Kidney epithelial cell (primary cell): Measurements from ENCODE around the gene ZNF32. TPM values are rescaled to one million over a fixed set of nuclear protein-coding genes. Genes with fewer than 3 reads are reported as not detected.

ENCODE experiments used
- DNase-seq: peaks from one replicate; pipeline ENCODE4 v3.0.0-alpha.2; 2010; ENCODE audit warnings: low read depth
- H3K27me3 ChIP-seq: 2 replicates; pipeline ENCODE4 v1.6.0; 2011; ENCODE audit warnings: low read length; ENCODE audit not compliant: control insufficient read depth, insufficient read depth
- H3K36me3 ChIP-seq: 2 replicates; pipeline ENCODE4 v1.5.1; 2011; ENCODE audit warnings: low read length; ENCODE audit not compliant: control insufficient read depth, insufficient read depth
- H3K4me3 ChIP-seq: 2 replicates; pipeline ENCODE4 v1.5.1; 2011; ENCODE audit warnings: low read depth, mild to moderate bottlenecking, control low read depth, low read length
- CTCF ChIP-seq: IDR thresholded peaks from 2 replicates; pipeline ENCODE4 v1.5.1; 2011; ENCODE audit warnings: mild to moderate bottlenecking, moderate library complexity, low read length, control low read depth, inconsistent platforms; ENCODE audit not compliant: insufficient read depth, poor library complexity, severe bottlenecking
- total RNA-seq: library from RNA; depleted of rRNA; stranded (reverse); fragments of >200 nt; gene quantifications from 2 replicates; pipeline ENCODE4 v1.2.3, GENCODE V29; 2015

The ZNF32 gene
- total RNA-seq, 1 donor from 2014 or later: 40.3 TPM

GRCh38 chr10:43671659-43672531, 23.2 kb upstream of the ZNF32 start:
- no peak for DNase-seq
- H3K4me3 ChIP-seq: no peak overlapping the region
- H3K27me3 ChIP-seq: peaks cover 6% of the 10 kb centered on the region
- peak; percentile 61 for TF ChIP-seq CTCF
- H3K36me3 ChIP-seq: no peaks in the 10 kb centered on the region

- Histone ChIP-seq H3K36me3 (no peaks in the 10 kb centered on the region), H3K4me3 (no peak overlapping the region), H3K27me3 (peaks cover 6% of the 10 kb centered on the region)
- no peak for TF ChIP-seq CTCF
- no peak for DNase-seq
These were observed 20.7 kb upstream of the ZNF32 start for GRCh38 chr10:43669386-43669785.

- peak; percentile 35 for DNase-seq
- H3K4me3 ChIP-seq: peak overlapping the region; percentile 6
- H3K27me3 ChIP-seq: peaks cover 6% of the 10 kb centered on the region
These were observed 19.2 kb upstream of the ZNF32 start for GRCh38 chr10:43667761-43668386.

GRCh38 chr10:43667317-43667731, 18.6 kb upstream of the ZNF32 start:
- Histone ChIP-seq H3K4me3 (peak overlapping the region; percentile 3), H3K36me3 (no peaks in the 10 kb centered on the region), H3K27me3 (peaks cover 6% of the 10 kb centered on the region)
- peak; percentile 51 for TF ChIP-seq CTCF
- DNase-seq: no peak

More at GRCh38 chr10:43667761-43668386, 19.2 kb upstream of the ZNF32 start:
- TF ChIP-seq CTCF: no peak
- no peaks in the 10 kb centered on the region for H3K36me3 ChIP-seq

GRCh38 chr10:43666552-43666951, 17.9 kb upstream of the ZNF32 start:
- H3K27me3 ChIP-seq: peaks cover 6% of the 10 kb centered on the region
- H3K4me3 ChIP-seq: no peak overlapping the region
- no peak for DNase-seq
- H3K36me3 ChIP-seq: no peaks in the 10 kb centered on the region
- TF ChIP-seq CTCF: no peak
